Measurements from ENCODE around the gene PCDHGA7.
A peak's percentile ranks its signal among the peaks of the same experiment; 100 is the strongest.

PCDHGA7 gene

DNA sequence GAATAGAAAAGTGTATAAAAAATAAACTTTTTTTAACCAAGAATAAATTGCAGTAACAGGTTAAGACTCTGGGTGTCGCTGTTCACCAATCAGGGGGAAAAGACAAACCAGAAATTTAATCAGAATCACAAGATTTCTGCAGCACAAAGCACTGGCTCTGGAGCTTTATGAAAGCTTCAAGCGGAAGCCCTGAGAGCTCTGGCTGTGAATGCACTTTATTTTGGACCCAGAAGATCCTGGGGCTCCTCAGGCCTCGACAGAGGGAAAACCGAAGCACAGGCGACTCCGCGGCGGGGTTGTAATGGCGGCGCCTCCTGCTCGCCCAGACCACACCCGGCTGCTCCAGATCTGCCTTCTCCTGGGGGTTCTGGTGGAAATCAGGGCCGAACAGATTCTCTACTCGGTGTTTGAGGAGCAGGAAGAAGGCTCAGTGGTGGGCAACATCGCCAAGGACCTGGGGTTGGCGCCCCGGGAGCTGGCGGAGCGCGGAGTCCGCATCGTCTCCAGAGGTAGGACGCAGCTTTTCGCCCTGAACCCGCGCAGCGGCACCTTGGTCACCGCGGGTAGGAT, 27.6 kb upstream of the PCDHGA7 start, which contains the start of gene PCDHGA4:
Gene PCDHGA4 (plus strand): TSS at position 122 of the 570 bp plus-strand sequence. CDS start 87 bp downstream, at position 209.
- H3K27me3 ChIP-seq (ENCODE audit: control insufficient read depth, insufficient read depth, low read length) = no peaks in the 10 kb centered on the region
- peaks cover 3% of the 10 kb centered on the region for H3K9me3 ChIP-seq (ENCODE audit: control insufficient read depth, insufficient read depth, low read length)
- no peak within 1 kb of the TSS for H3K4me3 ChIP-seq (ENCODE audit: low read depth, low read length)
- no peaks in the 10 kb centered on the region for H3K36me3 ChIP-seq (ENCODE audit: control insufficient read depth, insufficient read depth, low read length)
- H3K9ac ChIP-seq (ENCODE audit: low read depth, low read length) = no peak within 1 kb of the TSS
- H3K4me1 ChIP-seq (ENCODE audit: control insufficient read depth, insufficient read depth, low read length) = no peaks in the 10 kb centered on the region

DNA sequence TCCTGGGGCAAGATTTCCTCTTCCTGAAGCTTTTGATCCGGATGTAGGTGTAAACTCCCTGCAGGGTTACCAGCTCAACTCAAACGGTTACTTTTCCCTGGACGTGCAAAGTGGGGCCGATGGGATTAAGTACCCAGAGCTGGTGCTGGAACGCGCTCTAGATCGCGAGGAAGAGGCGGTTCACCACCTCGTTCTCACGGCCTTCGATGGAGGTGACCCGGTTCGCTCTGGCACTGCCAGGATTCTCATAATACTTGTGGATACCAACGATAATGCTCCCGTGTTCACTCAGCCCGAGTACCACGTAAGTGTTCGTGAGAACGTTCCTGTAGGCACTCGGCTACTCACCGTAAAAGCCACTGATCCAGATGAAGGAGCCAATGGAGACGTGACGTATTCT, 26.9 kb upstream of the PCDHGA7 start:
- H3K4me3 ChIP-seq (ENCODE audit: low read depth, low read length) = no peak overlapping the region
- H3K27me3 ChIP-seq (ENCODE audit: control insufficient read depth, insufficient read depth, low read length) = no peaks in the 10 kb centered on the region
- H3K9ac ChIP-seq (ENCODE audit: low read depth, low read length) = no peak overlapping the region
- peaks cover 3% of the 10 kb centered on the region for H3K9me3 ChIP-seq (ENCODE audit: control insufficient read depth, insufficient read depth, low read length)
- H3K4me1 ChIP-seq (ENCODE audit: control insufficient read depth, insufficient read depth, low read length) = no peaks in the 10 kb centered on the region
- no peaks in the 10 kb centered on the region for H3K36me3 ChIP-seq (ENCODE audit: control insufficient read depth, insufficient read depth, low read length)

DNA sequence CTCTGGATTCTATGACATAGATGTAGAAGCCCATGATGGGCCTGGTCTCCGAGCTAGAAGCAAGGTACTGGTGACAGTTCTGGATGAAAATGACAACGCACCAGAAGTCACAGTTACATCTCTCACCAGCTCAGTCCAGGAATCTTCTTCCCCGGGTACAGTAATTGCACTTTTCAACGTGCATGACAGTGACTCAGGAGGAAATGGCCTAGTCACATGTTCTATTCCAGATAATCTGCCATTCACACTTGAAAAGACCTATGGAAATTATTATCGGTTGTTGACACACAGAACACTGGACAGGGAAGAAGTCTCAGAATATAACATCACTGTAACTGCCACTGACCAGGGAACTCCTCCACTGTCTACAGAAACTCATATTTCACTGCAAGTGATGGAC, 26.4 kb upstream of the PCDHGA7 start:
- no peaks in the 10 kb centered on the region for H3K4me1 ChIP-seq (ENCODE audit: control insufficient read depth, insufficient read depth, low read length)
- H3K9ac ChIP-seq (ENCODE audit: low read depth, low read length) = no peak overlapping the region
- H3K4me3 ChIP-seq (ENCODE audit: low read depth, low read length) = no peak overlapping the region
- no peaks in the 10 kb centered on the region for H3K27me3 ChIP-seq (ENCODE audit: control insufficient read depth, insufficient read depth, low read length)
- H3K9me3 ChIP-seq (ENCODE audit: control insufficient read depth, insufficient read depth, low read length) = peaks cover 3% of the 10 kb centered on the region
- no peaks in the 10 kb centered on the region for H3K36me3 ChIP-seq (ENCODE audit: control insufficient read depth, insufficient read depth, low read length)

DNA sequence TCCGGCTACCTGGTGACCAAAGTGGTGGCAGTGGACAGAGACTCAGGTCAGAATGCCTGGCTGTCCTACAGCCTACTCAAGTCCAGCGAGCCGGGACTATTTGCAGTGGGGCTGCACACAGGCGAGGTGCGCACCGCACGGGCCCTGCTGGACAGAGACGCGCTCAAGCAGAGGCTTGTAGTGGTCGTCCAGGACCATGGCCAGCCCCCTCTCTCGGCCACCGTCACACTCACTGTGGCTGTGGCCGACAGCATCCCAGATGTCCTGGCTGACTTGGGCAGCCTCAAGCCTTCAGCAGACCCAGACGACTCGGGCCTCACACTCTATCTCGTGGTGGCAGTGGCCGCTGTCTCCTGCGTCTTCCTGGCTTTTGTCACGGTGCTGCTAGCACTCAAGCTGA, 25.6 kb upstream of the PCDHGA7 start:
- H3K9ac ChIP-seq (ENCODE audit: low read depth, low read length) = no peak overlapping the region
- H3K4me3 ChIP-seq (ENCODE audit: low read depth, low read length) = no peak overlapping the region
- peaks cover 3% of the 10 kb centered on the region for H3K9me3 ChIP-seq (ENCODE audit: control insufficient read depth, insufficient read depth, low read length)
- H3K27me3 ChIP-seq (ENCODE audit: control insufficient read depth, insufficient read depth, low read length) = no peaks in the 10 kb centered on the region
- H3K4me1 ChIP-seq (ENCODE audit: control insufficient read depth, insufficient read depth, low read length) = no peaks in the 10 kb centered on the region
- no peaks in the 10 kb centered on the region for H3K36me3 ChIP-seq (ENCODE audit: control insufficient read depth, insufficient read depth, low read length)

DNA sequence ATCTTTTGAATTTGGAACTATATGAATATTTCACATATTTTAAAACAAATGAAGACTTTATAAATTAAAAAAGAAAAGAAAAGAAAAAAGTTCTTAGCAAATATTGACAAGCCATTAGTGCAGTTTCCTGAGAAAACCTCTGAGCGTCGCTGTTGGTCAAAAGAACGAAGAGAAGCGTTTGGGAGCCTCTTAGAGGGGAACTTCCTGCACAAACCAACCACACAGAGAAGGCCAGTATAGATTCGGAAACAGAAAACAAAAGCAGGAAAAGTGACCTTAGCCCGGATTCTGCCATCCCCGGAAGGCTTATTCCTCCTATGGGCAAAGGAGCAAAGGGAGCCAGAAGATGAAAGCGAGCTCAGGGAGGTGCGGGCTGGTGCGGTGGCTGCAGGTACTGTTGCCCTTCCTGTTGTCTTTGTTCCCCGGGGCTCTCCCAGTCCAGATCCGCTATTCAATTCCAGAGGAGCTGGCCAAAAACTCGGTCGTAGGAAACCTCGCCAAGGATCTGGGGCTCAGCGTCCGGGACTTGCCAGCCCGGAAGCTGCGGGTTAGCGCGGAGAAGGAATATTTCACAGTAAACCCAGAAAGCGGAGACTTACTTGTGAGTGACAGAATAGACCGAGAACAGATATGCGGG, 22.6 kb upstream of the PCDHGA7 start, which contains the start of gene PCDHGB2:
Gene PCDHGB2 (plus strand): TSS at position 205 of the 637 bp plus-strand sequence. CDS start 142 bp downstream, at position 347.
- H3K27me3 ChIP-seq (ENCODE audit: control insufficient read depth, insufficient read depth, low read length) = no peaks in the 10 kb centered on the region
- H3K4me3 ChIP-seq (ENCODE audit: low read depth, low read length) = peak within 1 kb of the TSS; percentile 37
- H3K4me1 ChIP-seq (ENCODE audit: control insufficient read depth, insufficient read depth, low read length) = no peaks in the 10 kb centered on the region
- H3K36me3 ChIP-seq (ENCODE audit: control insufficient read depth, insufficient read depth, low read length) = no peaks in the 10 kb centered on the region
- H3K9me3 ChIP-seq (ENCODE audit: control insufficient read depth, insufficient read depth, low read length) = peaks cover 7% of the 10 kb centered on the region
- no peak within 1 kb of the TSS for H3K9ac ChIP-seq (ENCODE audit: low read depth, low read length)

DNA sequence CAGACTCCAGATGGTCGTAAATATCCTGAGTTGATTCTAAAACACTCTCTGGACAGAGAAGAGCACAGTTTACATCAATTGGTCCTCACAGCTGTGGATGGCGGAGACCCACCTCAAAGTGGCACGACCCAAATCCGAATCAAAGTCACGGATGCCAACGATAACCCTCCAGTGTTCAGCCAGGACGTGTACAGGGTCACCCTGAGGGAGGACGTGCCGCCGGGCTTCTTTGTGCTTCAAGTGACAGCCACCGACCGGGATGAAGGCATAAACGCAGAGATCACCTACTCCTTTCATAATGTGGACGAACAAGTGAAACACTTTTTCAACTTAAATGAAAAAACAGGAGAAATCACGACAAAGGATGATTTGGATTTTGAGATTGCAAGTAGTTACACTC, 21.9 kb upstream of the PCDHGA7 start:
- Histone ChIP-seq H3K4me1 (ENCODE audit: control insufficient read depth, insufficient read depth, low read length) (no peaks in the 10 kb centered on the region), H3K36me3 (ENCODE audit: control insufficient read depth, insufficient read depth, low read length) (no peaks in the 10 kb centered on the region), H3K9ac (ENCODE audit: low read depth, low read length) (no peak overlapping the region), H3K27me3 (ENCODE audit: control insufficient read depth, insufficient read depth, low read length) (no peaks in the 10 kb centered on the region), H3K4me3 (ENCODE audit: low read depth, low read length) (no peak overlapping the region), H3K9me3 (ENCODE audit: control insufficient read depth, insufficient read depth, low read length) (peaks cover 8% of the 10 kb centered on the region)

DNA sequence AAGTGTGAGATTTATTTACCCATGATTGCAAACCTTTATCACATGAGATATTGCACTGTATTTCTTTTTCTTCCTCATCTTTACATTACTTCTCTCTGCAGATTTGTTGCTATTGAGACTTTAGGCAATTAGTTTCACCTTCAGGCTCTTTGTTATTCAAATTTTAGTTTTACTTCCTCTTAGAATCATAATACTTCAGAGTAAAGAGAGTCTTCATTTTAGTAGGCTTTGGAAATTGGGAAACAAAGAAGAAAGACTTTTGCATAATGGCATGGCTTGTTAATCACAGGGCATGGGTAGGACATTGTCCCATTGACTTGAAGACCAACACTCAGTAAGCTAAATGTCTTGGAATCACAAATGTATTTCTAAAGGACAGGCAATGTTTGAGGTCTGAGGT, 19.8 kb upstream of the PCDHGA7 start:
- Histone ChIP-seq H3K4me3 (ENCODE audit: low read depth, low read length) (no peak overlapping the region), H3K36me3 (ENCODE audit: control insufficient read depth, insufficient read depth, low read length) (no peaks in the 10 kb centered on the region), H3K4me1 (ENCODE audit: control insufficient read depth, insufficient read depth, low read length) (no peaks in the 10 kb centered on the region), H3K27me3 (ENCODE audit: control insufficient read depth, insufficient read depth, low read length) (no peaks in the 10 kb centered on the region), H3K9ac (ENCODE audit: low read depth, low read length) (no peak overlapping the region), H3K9me3 (ENCODE audit: control insufficient read depth, insufficient read depth, low read length) (peaks cover 10% of the 10 kb centered on the region)

DNA sequence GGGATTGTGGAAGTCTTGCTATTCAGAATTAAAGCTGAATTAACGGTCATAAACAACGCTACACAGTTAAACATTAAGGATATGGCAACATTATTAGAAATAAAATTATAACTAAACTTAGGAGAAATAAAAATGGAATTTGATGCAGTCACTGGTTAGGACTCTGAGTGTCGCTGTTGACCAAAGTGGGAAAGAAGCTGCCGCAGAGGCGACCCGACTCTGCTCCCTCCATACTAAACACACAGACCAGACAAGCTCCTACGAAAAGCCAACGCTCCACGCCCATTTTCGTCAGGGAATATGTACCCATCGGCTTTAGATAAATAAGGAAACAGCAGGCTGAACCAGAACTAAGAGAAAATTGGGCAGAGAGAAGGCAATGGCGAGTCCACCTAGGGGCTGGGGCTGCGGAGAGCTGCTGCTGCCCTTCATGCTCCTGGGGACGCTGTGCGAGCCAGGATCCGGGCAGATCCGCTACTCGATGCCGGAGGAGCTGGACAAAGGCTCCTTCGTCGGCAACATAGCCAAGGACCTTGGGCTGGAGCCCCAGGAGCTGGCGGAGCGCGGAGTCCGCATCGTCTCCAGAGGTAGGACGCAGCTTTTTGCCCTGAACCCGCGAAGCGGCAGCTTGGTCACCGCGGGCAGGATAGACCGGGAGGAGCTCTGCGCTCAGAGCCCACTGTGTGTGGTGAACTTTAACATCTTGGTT, 18.4 kb upstream of the PCDHGA7 start, which contains the start of gene PCDHGA5:
Gene PCDHGA5 (plus strand): TSS at position 211 of the 709 bp plus-strand sequence. CDS start 169 bp downstream, at position 380.
- Histone ChIP-seq H3K27me3 (ENCODE audit: control insufficient read depth, insufficient read depth, low read length) (no peaks in the 10 kb centered on the region), H3K9ac (ENCODE audit: low read depth, low read length) (no peak within 1 kb of the TSS), H3K4me3 (ENCODE audit: low read depth, low read length) (no peak within 1 kb of the TSS), H3K4me1 (ENCODE audit: control insufficient read depth, insufficient read depth, low read length) (no peaks in the 10 kb centered on the region), H3K9me3 (ENCODE audit: control insufficient read depth, insufficient read depth, low read length) (peaks cover 10% of the 10 kb centered on the region), H3K36me3 (ENCODE audit: control insufficient read depth, insufficient read depth, low read length) (no peaks in the 10 kb centered on the region)

DNA sequence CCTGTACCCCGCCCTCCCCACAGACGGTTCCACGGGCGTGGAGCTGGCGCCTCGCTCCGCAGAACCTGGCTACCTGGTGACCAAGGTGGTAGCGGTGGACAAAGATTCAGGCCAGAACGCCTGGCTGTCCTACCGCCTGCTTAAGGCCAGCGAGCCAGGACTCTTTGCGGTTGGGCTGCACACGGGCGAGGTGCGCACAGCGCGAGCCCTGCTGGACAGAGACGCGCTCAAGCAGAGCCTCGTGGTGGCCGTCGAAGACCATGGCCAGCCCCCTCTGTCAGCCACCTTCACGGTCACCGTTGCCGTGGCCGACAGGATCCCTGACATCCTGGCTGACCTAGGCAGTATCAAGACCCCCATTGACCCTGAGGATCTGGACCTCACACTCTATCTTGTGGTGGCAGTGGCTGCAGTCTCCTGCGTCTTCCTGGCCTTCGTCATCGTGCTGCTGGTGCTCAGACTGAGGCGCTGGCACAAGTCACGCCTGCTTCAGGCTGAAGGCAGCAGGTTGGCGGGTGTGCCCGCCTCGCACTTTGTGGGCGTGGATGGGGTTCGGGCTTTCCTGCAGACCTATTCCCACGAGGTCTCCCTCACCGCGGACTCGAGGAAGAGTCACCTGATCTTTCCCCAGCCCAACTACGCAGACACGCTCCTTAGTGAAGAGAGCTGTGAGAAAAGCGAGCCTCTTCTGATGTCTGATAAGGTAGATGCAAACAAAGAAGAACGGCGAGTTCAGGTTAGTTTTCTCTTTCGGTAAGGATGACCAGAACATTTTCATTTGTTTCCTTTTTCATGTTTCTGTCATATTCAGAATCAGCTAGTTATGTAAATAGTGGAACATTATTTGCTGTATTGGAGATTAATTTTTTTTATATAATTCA, 16.3 kb upstream of the PCDHGA7 start:
- Histone ChIP-seq H3K4me3 (ENCODE audit: low read depth, low read length) (no peak overlapping the region), H3K4me1 (ENCODE audit: control insufficient read depth, insufficient read depth, low read length) (no peaks in the 10 kb centered on the region), H3K9me3 (ENCODE audit: control insufficient read depth, insufficient read depth, low read length) (peaks cover 10% of the 10 kb centered on the region), H3K36me3 (ENCODE audit: control insufficient read depth, insufficient read depth, low read length) (no peaks in the 10 kb centered on the region), H3K9ac (ENCODE audit: low read depth, low read length) (no peak overlapping the region), H3K27me3 (ENCODE audit: control insufficient read depth, insufficient read depth, low read length) (no peaks in the 10 kb centered on the region)

DNA sequence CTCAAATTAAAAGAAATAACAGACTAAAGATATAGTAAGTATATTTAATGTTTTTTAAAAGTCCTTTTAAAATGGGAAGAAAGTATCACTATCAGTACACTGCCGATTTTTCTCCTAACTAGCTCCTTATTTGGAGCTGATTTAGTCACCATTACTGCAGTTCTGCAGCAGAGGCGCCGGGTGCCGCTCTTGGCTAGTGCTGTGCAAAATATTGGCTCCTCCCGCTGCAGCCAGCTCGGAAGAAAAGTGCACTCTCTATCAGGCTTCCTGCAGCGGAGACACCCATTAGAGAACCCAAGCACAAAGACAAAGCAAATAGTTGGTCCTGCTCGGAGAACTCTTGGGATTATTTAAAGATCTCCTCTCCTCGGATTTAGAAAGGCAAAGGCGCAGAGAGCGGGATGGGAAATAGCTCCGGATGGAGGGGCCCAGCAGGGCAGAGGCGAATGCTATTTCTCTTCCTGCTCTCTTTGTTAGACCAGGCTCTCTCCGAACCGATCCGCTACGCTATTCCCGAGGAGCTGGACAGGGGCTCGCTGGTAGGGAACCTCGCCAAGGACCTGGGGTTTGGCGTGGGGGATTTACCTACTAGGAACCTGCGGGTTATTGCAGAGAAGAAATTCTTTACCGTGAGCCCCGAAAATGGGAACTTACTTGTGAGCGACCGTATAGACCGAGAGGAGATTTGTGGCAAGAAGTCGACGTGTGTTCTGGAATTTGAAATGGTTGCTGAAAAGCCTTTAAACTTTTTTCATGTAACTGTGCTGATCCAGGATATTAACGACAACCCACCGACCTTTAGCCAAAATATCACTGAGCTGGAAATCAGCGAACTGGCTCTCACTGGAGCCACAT, 12.3 kb upstream of the PCDHGA7 start, which contains the start of gene PCDHGB3:
Gene PCDHGB3 (plus strand): TSS at position 249 of the 855 bp plus-strand sequence. CDS start 153 bp downstream, at position 402.
- Histone ChIP-seq H3K9me3 (ENCODE audit: control insufficient read depth, insufficient read depth, low read length) (peaks cover 6% of the 10 kb centered on the region), H3K4me3 (ENCODE audit: low read depth, low read length) (peak within 1 kb of the TSS; percentile 30), H3K36me3 (ENCODE audit: control insufficient read depth, insufficient read depth, low read length) (no peaks in the 10 kb centered on the region), H3K27me3 (ENCODE audit: control insufficient read depth, insufficient read depth, low read length) (no peaks in the 10 kb centered on the region), H3K9ac (ENCODE audit: low read depth, low read length) (no peak within 1 kb of the TSS), H3K4me1 (ENCODE audit: control insufficient read depth, insufficient read depth, low read length) (no peaks in the 10 kb centered on the region)
